Endothelial cell of hepatic sinusoid (primary cell): Measurements from ENCODE around the gene SPDYE6.
"Not testable (repeated sequence)": the region's sequence is repeated elsewhere in the genome, so short reads cannot be mapped to it uniquely, and the experiment has no call there.

Experiments
- in situ Hi-C: cut with HindIII; loops from 2 replicates; pipeline ENCODE4 v1.10.0; 2017; ENCODE audit warnings: low sequenced_read_pairs

The SPDYE6 gene

DNA sequence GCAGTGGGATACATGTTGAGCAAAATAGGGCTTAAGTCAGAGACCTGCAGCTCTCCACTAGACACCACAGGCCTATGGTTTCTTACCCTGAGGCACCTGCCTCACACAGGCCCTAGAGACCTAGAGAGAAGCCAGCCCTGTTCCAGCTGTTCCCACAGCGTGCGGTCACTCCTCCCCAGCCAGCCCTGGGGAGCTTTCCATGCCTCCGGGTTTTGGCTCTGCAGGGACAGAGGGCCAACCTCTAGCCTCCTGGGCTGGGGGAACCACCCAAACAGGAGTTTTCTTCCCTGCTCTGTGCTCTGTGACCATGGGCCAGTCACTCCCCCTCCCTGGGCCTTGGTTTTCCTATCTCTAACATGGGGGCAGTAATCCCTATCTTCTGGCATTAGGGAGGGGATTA lies 36.6 kb downstream of the SPDYE6 start:
- in situ Hi-C loops: loop anchor here (5.0 kb wide), 1 partner anchor 32 kb away; the partner anchor contains the start of gene SH2B2

DNA sequence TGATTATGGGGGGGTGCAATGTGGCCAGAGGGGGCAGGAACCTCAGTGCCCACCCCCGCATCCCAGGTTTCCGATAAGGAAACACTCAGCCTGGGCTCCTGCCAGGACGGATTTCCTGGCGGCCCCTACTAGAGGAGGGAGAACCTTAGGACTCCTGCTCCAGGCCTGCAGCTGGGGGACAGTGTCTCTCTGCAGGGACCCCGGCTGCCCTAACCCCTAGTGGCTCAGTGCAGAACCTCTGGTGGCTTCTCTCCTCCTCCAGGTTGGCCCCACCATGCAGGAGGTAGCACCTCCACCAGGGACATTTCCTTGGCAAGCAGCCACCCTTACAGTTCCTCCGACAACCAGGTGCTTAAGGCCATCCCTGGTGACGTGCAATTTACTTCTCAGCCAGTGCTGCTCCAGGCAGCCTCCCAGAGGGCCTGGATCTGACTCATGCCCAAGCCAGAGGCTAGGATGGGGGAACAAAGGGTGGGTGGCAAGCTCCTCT lies 37.7 kb downstream of the SPDYE6 start:
- in situ Hi-C loops: no loop called here

DNA sequence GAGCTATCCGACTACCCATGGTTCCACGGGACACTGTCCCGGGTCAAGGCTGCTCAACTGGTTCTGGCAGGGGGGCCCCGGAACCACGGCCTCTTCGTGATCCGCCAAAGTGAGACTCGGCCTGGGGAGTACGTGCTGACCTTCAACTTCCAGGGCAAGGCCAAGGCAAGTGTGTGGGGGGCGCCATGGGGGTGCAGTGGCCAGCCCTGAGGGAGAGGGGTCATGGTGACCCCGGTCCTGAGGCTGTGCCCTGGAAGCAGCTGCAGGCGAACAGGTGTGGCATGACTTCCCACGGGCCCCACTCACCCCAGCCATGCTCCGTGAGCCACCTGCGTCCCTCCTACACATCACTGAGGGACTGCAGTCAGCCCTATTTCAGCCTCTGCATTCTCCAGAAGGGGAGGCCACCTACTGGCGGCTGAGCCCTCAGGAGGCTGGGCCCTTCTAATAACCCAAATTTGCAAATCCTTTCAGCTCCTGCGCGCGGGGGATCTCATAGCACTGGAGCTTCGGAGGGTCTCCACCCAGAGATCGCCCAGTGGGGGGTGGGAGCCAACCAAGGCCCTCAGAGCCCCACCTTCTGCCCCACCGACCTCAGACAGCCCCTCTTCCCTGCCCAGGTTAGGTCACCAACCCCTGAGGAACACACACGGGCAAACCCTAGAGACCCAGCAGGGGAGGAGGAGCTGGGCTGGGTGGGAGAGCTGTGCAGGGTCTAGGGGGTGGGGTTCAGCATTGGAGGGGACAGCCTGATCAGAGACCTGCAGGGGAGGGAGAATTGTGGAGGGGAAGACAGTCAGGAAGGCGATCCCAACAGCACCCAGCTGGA lies 38.8 kb downstream of the SPDYE6 start:
- in situ Hi-C loops: no loop called here

DNA sequence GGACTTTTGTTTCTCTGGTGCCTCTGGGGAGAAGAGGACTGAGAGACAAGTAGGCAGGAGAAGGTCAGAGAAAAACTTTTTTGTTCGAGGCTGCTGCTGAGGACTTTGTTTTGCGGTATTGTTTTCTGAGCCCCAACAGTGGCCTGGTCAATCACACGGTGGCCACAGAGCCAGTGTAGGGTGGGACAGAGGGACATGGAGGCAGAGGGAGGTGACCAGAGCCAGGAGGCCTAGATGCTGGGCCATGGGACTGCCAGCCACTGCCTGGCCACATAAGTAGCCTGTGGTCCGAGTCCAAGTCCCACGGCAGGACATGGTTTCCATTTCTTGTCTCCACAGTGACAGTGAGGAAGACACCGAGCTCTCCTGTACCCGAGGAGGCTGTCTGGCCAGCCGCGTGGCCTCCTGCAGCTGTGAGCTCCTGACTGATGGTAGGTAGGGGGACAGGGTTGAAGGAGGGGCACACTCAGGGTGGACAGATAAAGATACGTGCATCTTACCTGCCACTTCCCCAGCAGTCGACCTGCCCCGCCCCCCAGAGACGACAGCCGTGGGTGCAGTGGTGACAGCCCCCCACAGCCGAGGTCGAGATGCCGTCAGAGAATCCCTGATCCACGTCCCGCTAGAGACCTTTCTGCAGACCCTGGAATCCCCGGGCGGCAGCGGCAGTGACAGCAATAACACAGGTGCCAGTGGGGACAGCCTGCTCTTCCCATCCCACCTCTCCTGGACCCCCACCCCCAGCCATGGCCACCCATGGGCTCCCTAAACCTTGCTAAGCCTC lies 42.1 kb downstream of the SPDYE6 start:
- in situ Hi-C loops: no loop called here

DNA sequence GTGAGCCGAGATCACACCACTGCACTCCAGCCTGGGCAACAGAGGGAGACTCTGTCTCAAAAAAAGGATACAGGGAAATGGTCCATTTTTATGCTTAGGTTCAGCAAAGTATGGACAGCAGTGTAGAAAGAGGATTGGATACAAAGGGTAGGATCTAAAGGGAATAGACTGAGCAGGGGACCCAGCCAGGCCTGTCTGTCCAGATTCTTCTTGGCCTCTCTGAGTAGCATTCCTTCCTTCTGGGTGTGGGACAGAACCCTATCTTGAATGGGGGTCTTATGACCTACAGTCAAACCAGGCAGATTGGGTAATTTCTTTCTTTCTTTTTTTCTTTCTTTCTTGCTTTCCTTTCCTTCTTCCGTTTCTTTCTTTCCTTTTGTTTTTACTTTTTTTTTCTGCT lies 43.9 kb downstream of the SPDYE6 start:
- in situ Hi-C loops: no loop called here

DNA sequence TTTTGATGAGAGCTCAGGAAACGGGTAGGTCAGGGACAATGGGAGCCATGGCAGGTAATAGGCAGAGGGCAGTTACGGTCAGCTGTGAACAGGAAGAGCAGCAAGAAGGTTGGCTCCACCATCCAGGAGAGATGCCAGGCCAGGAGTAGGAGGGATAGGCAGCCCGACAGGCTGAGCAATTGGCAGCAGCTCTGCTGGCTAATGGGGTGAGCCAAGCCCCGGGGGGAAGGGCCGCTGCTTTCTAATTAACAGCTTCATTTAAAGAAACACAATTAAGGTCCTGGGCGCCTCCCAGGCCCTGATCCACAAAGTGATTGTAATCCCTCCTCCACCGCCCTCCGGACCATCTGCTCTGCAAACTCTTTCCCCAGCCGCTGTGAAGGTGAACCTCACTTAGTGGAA lies 45.8 kb downstream of the SPDYE6 start:
- in situ Hi-C loops: no loop called here

DNA sequence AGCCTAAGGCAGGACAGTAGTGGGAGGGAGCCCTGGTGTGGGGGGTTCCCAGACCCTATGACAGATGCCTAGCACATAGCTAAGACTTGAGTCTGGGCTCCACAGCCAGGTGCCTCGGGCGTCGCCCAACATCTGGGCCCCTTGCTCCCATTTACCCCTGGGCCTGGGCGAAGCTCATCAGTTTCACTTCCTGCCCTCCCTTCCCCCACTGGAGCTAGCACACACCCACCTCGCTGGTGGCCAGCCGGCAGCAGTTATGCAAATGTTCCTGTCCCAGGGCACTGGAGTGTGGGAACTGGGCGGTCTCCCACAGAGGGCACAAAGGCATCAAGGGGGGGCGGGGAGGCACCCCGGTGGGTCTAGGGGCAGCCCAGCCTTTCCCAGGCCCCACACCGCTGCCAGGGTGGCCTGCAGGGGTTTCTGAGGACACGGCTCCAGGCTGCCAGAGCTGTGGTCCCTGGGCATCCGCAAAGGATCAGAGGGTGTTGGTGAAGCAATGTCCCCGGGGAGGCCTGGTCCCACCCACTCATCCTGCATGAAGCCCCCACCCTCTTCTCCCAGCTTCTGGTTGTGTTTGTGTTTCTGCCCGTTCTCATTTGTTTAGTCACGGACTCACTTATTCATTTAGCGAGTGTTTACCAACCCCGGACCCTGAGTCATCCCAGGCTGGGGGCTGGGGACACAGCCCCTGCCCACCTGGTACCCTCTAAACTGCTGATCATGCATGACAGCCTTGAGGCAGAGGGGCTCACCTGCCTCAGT lies 49.1 kb downstream of the SPDYE6 start:
- in situ Hi-C loops: no loop called here

DNA sequence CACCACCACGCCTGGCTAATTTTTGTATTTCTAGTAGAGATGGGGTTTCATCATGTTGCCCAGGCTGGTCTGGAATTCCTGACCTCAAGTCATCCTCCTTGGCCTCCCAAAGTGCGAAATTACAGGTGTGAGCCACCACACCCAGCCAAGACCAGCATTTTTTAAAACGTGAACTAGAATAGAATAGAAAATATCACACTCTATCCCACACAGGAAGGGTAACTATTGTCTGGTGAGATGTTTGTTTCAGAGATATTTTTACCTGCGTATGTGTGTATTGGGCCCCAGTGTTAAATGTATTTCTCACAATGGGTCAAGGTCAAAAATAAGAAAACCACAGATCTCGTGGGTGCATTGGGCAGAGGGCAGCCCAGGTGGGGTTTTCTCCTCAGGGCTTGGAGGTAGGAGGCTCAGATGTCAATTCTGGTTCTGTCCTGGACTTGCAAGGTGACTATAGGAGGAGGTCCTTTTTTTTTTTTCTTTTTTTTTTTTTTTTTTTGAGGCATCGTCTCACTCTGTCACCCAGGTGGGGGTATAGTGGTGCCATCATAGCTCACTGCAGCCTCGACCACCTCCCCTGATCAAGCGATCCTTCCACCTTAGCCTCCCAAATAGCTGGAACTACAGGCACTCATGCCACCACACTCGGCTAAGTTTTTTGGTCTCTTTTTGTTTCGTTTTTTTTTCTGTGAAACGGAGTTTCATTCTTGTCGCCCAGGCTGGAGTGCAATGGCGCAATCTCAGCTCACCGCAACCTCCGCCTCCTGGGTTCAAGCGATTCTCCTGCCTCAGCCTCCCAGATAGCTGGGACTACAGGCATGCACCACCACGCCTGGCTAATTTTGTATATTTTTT lies 50.6 kb downstream of the SPDYE6 start:
- in situ Hi-C loops: no loop called here

DNA sequence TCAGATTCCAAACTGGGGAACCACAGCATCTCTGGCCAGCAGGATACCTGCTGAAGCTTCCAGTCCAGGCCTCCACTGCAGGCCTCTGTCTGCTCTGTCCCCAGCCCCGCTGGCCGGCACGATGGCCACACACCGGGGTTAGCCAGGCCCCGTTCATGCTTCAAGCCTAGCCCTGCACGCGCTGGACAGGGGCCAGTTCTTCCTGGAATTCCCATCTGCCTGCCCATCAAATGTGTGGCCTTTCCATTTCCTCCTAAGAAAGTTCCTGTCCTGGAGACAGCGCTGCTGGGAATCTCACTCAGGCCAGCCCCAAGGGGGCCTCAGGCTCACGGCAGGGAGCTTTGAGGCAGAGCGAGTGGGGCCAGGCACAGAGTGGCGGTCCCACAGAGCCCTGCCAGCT lies 51.6 kb downstream of the SPDYE6 start:
- in situ Hi-C loops: no loop called here

DNA sequence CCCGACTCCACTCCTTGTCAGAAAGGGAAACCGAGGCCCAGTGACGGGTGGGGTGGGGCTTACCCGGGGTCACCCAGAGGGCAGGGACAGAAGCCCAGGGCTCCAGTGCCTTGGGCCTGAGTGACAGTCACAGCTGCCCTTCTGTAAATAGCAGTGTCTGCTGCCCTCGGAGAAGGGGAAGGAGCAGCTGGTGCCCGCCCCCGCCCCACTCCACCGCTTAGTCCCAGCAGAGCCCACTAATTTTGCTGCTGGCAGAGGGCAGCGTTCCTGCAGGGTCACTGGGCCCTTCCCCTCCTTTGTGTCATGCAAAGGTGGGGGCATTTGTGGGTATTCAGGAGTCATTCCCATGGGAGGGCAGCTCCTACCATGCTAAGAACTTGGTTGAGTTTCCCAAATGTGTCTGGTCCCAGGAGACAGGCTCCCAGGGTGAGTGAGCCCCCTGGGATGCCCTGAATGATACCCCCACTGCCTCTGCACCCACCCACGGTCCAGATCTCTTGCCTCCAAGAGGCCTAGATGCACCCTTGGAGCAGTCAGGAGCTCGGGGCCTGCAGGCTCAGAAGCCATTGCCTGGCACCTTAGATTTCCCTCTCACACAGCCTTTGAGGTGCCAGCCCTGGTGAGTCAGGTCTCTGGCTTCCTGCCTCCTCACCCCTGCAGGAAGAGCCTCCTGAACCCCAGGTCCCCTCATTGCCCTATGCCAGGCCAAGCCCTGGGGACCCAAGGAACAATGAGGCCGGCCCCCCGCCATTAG lies 52.4 kb downstream of the SPDYE6 start:
- in situ Hi-C loops: no loop called here

DNA sequence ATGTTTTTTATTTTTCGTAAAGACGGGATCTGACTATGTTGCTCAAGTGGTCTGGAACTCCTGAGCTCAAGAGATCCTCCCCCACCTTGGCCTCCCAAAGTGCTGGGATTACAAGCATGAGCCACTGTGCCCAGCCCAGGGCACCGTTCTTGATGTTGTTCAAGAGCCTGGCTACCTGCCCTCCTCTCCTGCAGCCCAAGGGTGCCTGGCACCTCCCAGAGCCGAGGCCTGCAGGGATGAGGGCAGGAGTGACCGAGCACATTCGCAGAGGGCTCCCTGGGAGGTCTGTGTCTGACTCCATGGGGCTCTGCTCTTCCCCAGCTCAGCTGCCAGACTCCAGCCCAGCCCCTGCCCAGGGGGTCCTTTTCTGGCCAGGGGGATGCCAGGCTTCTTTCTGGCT lies 54.2 kb downstream of the SPDYE6 start:
- in situ Hi-C loops: no loop called here

DNA sequence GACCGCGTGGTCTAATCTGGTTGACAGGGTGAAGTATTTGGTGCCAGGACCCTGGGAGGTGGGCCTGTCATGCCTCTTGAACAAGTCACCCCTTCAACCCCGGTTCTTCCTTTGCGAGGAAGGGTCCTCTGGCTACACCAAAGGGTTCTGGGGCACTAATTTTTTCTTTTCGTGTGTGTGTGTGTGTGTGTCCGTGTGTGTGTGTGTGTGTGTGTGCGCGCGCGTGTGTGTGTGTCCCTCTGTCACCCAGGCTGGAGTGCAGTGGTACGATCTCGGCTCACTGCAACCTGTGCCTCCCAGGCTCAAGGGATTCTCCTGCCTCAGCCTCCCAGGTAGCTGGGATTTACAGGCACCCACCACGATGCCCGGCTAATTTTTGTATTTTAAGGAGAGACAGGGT lies 54.9 kb downstream of the SPDYE6 start:
- in situ Hi-C loops: not testable (repeated sequence)

DNA sequence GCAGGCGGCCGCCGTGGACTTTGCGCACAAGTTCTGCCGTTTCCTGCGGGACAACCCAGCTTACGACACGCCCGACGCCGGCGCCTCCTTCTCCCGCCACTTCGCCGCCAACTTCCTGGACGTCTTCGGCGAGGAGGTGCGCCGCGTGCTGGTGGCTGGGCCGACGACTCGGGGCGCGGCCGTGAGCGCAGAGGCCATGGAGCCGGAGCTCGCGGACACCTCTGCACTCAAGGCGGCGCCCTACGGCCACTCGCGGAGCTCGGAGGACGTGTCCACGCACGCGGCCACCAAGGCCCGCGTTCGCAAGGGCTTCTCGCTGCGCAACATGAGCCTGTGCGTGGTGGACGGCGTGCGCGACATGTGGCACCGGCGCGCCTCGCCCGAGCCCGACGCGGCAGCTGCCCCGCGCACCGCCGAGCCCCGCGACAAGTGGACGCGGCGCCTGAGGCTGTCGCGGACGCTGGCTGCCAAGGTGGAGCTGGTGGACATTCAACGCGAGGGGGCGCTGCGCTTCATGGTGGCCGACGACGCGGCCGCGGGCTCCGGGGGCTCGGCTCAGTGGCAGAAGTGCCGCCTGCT lies 55.5 kb downstream of the SPDYE6 start:
- in situ Hi-C loops: no loop called here

DNA sequence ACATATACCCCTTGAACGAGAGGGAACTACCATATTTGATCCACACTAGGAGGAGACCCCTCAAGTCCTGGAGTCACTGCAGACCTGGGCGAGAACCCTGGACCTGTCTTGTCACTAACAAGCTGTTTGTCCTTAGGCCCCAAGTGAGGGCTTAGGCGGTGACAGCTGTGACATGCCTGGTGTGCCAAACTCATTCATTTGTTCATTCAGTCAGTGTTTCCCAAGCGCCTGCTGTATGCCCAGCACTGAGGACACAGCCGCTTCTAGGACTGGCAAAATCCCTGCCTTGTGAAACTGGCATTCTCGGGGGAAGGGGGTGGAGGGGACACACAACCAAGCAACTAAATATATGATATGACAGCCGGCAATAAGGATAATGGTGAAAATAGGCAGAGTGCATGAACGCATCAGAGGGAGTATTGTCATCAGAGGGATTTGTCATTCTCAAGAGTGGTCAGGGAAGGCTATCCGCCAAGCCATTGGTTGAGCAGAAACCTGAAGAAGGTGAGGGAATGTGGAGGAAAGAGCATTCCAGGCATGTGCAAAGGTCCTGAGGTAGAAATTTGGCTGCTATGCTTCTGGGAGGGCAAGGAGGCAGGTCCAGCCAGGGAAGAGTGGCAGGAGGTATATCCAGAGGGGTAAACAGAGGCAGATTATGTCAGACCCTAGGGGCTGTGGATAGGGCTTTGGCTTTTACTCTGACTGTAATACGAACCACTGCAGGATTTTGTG lies 58.6 kb downstream of the SPDYE6 start:
- in situ Hi-C loops: no loop called here

DNA sequence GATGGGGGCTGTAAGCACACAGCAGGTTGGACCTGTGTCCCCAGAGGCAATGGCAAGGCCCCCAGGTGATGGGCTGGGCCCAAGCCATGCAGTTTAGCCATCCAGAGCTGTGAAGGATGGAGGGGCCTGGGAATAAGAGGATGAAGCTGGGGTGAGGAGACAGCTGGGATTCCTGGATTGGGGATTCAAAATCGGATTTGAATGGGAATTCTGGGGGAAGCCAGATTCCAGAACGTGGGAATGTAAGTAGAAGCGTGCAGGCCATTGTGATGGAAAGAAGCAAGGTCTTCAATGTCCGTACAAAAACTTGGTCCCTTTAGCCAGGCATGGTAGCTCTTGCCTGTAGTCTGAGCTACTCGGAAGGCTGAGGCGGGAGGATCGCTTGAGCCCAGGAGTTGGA lies 59.7 kb downstream of the SPDYE6 start:
- in situ Hi-C loops: no loop called here

DNA sequence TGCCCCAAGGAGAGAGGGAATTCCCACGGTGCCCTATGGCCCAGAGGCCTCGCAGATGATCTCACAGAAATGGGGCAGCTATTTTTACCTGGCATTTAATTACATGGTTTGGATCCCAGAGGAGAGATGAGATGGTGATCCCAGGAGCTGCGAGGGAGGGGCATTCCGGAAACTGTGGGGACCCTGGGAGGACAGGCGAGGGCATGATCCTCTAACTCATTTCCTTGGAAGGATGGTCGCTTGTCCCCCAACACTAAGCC lies 60.1 kb downstream of the SPDYE6 start:
- in situ Hi-C loops: no loop called here
